ENCODE data around the gene TCF7.

TCF7 gene

DNA sequence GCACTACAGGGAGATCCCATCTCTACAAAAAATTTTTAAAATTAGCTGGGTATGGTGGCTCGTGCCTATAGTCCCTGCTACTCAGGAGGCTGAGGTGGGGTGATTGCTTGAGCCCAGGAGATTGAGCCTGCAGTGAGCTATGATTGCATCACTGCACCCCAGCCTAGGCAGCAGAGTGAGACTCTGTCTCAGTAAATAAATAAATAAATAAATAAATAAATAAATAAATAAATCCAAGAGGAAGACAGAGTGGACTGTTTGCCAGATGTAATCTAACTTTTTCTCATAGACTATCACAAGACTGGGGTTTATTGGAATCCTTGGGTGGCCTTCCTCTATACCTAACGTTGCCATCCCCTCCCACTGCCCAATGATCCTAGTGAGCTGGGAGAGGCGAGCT is 19.2 kb upstream of the TCF7 start:
- no peaks in the 10 kb centered on the region for H3K9me3 Mint-ChIP-seq
- no peaks in the 10 kb centered on the region for H3K36me3 Mint-ChIP-seq (ENCODE audit: low read depth)

DNA sequence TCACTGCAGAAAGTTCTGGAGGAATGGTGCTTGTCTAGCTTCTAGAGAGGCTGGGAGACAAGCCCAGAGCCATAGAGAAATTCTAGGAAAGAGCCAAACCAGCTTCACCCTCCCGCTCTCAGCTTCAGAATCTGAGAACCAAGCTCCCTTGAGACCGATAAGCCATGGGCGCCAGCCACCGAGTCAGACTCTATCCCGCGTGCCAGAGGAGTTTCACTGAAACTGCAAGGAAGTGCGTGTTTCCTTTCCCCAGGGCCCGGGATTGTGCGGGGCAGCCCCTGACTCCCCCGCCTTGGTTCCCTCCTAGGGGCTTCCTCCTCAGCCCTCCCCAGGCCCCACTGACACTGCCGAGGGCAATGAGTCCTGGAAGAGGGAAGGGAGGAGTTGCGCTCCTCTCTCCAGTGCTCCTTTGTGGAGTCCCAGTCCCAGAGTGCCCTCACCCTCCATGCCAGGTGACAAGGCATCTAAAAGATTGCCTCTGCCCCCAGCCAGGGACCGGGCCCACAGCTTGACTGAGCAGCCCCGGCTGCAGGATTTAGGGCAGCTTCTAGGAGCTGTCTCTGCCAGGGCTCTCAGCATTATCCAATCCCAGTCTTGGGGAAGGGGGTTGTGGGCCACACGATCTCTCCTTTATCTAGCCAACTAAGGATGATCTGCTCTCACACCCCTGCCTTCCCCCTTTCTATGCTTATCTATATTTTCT is 18.4 kb upstream of the TCF7 start:
- no peak for DNase-seq
- TF ChIP-seq CTCF (IDR thresholded peaks at IDR 0.05) = no peak
- Mint-ChIP-seq H3K9me3 (no peaks in the 10 kb centered on the region), H3K4me1 (peaks cover 56% of the 10 kb centered on the region), H3K27ac (peak overlapping the region; percentile 75), H3K27me3 (ENCODE audit: low read depth, poor library complexity) (peaks cover 3% of the 10 kb centered on the region), H3K4me3 (no peak overlapping the region), H3K36me3 (ENCODE audit: low read depth) (no peaks in the 10 kb centered on the region)

More for the DNA sequence above, 19.2 kb upstream of the TCF7 start:
- Mint-ChIP-seq H3K4me3 (no peak overlapping the region), H3K27me3 (ENCODE audit: low read depth, poor library complexity) (peaks cover 3% of the 10 kb centered on the region), H3K27ac (no peak overlapping the region), H3K4me1 (peaks cover 53% of the 10 kb centered on the region)
- no peak for TF ChIP-seq CTCF (IDR thresholded peaks at IDR 0.05)
- no peak for DNase-seq

DNA sequence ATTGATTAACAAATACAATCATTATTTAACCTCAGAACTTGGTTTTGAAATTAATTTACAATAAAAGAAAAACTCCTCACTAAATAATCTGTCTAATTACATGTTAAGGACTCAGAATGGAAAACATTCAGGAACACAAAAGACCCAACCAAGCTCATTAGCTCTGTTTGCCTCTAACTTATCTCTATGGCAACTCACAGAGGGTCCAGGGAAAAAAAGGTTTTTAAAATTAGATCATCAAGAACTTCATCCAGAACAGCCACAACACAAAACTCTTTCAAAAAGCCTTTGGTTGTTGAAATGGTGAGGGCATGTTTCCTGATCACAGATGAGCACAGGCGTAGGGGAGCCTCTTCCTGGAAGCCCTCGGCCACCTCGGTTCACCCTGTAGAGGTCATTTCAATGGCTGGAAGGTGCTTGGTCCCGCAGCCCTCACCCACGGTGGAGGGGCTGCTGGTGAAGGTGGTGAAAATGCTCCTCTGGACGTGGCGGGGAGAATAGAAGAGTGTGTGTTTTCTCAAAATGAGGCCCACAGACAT is 17.2 kb upstream of the TCF7 start:
- H3K4me1 Mint-ChIP-seq = peaks cover 44% of the 10 kb centered on the region
- H3K9me3 Mint-ChIP-seq = no peaks in the 10 kb centered on the region
- no peaks in the 10 kb centered on the region for H3K36me3 Mint-ChIP-seq (ENCODE audit: low read depth)
- no peak for TF ChIP-seq CTCF (IDR thresholded peaks at IDR 0.05)
- H3K4me3 Mint-ChIP-seq = no peak overlapping the region
- DNase-seq = no peak
- H3K27ac Mint-ChIP-seq = no peak overlapping the region
- peaks cover 3% of the 10 kb centered on the region for H3K27me3 Mint-ChIP-seq (ENCODE audit: low read depth, poor library complexity)

DNA sequence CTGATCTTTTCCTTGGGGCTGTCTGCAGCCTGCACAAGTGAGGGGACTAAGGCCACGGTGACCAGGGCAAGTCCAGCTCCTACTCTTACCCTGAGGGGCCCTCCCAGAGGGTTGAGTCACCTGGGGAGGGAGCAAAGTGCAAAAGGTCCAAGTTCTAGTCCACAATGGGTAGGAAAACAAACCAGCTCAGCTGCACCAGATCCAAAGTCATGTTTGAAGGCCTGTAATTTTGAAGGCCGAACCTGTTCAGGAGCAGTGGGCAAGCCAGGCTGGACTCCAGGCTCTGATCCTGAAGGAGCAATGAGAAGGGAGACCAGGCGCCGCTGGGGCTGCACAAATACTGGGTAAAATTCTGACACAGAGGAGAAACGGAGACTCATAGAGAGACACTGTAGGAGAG is 15.8 kb upstream of the TCF7 start:
- no peak overlapping the region for H3K4me3 Mint-ChIP-seq
- H3K27ac Mint-ChIP-seq = no peak overlapping the region
- H3K4me1 Mint-ChIP-seq = peaks cover 39% of the 10 kb centered on the region
- H3K36me3 Mint-ChIP-seq (ENCODE audit: low read depth) = no peaks in the 10 kb centered on the region
- H3K9me3 Mint-ChIP-seq = no peaks in the 10 kb centered on the region
- no peak for DNase-seq
- no peak for TF ChIP-seq CTCF (IDR thresholded peaks at IDR 0.05)
- peaks cover 3% of the 10 kb centered on the region for H3K27me3 Mint-ChIP-seq (ENCODE audit: low read depth, poor library complexity)

DNA sequence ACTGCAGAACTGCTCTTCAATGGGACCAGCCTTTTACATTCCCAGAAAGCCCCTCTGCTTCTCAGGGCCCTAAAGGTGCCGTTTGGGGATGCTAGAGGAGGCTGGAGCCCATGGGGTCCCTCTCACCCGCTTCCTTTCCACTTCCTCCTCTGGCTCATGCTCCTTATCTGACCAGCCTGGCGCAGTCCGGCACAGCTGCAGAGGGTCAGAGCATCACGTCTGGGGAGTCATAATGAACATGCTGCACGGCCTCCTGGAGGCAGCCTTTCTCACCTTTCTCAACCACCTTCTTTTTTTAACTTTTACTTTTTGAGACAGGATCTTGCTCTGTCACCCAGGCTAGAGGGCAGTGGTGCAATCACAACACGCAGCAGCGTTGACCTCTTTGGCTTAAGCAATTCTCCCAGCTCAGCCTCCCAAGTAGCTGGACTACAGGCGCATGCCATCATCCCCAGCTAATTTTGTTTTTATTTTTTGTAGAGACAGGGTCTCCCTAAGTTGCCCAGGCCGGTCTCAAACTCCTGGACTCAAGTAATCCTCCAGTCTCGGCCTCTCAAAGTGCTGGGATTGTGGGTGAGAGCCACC is 15.1 kb upstream of the TCF7 start:
- H3K9me3 Mint-ChIP-seq = no peaks in the 10 kb centered on the region

More for the DNA sequence above, 15.1 kb upstream of the TCF7 start:
- peaks cover 41% of the 10 kb centered on the region for H3K4me1 Mint-ChIP-seq
- H3K36me3 Mint-ChIP-seq (ENCODE audit: low read depth) = no peaks in the 10 kb centered on the region
- H3K27ac Mint-ChIP-seq = no peak overlapping the region
- no peak for DNase-seq
- H3K4me3 Mint-ChIP-seq = no peak overlapping the region
- peaks cover 3% of the 10 kb centered on the region for H3K27me3 Mint-ChIP-seq (ENCODE audit: low read depth, poor library complexity)
- TF ChIP-seq CTCF (IDR thresholded peaks at IDR 0.05) = no peak

Measured in nephron progenitor cell (in vitro differentiated cells).